Rectal smooth muscle tissue (tissue), 1 donor: ENCODE results near the gene TGFB3.
"Not testable (repeated sequence)": the region's sequence is repeated elsewhere in the genome, so short reads cannot be mapped to it uniquely, and the experiment has no call there.

ENCODE experiments used
- H3K27ac ChIP-seq: one replicate; pipeline ENCODE4 v1.7.0; 2013; ENCODE audit warnings: low read depth, low read length, inconsistent platforms
- H3K27me3 ChIP-seq: one replicate; pipeline ENCODE4 v1.7.0; 2013; ENCODE audit warnings: low read length; ENCODE audit not compliant: control insufficient read depth, insufficient read depth
- H3K36me3 ChIP-seq: one replicate; pipeline ENCODE4 v1.7.0; 2013; ENCODE audit warnings: low read length; ENCODE audit not compliant: control insufficient read depth, insufficient read depth
- H3K4me1 ChIP-seq: one replicate; pipeline ENCODE4 v1.7.0; 2013; ENCODE audit warnings: low read length; ENCODE audit not compliant: control insufficient read depth, insufficient read depth
- H3K4me3 ChIP-seq: one replicate; pipeline ENCODE4 v1.7.0; 2013; ENCODE audit warnings: low read length
- H3K9ac ChIP-seq: one replicate; pipeline ENCODE4 v1.7.0; 2013; ENCODE audit warnings: low read length

The TGFB3 gene

GRCh38 chr14:75934998-75935628 is 46.7 kb downstream of the TGFB3 start:
- Histone ChIP-seq H3K36me3 (no peaks in the 10 kb centered on the region), H3K4me1 (no peaks in the 10 kb centered on the region), H3K27ac (no peak overlapping the region), H3K4me3 (no peak overlapping the region), H3K9ac (no peak overlapping the region), H3K27me3 (no peaks in the 10 kb centered on the region)

- Histone ChIP-seq H3K27me3 (no peaks in the 10 kb centered on the region), H3K36me3 (no peaks in the 10 kb centered on the region), H3K27ac (no peak overlapping the region), H3K9ac (no peak overlapping the region), H3K4me1 (no peaks in the 10 kb centered on the region), H3K4me3 (no peak overlapping the region)
These were observed 48.0 kb downstream of the TGFB3 start for GRCh38 chr14:75933712-75934296.

DNA sequence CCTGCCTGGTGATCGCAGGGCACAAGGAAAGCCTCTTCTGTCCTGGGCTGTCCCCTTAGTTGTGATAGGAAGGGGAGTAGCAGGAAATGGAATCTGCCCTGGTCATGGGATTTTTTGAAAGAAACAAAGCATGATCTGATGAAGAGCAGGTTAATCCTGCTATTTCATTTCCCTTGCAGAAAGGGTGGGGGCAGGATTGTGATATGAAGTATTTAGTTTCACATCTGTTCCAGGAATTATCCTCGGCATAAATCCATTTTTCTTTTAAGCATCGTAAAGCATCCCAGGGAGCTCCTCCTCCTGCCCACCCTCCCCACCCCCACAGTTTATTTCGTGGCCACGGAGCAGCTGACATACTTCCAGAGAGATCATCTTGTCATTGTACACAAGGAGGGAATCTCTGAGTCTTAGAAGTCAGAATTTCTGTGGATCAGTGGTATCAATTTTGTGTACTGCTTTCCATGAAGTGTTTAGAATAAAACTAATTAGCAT is 53.1 kb downstream of the TGFB3 start:
- H3K4me3 ChIP-seq, result no peak overlapping the region
- no peak overlapping the region for H3K27ac ChIP-seq
- H3K36me3 ChIP-seq, result no peaks in the 10 kb centered on the region
- no peaks in the 10 kb centered on the region for H3K4me1 ChIP-seq
- no peaks in the 10 kb centered on the region for H3K27me3 ChIP-seq
- H3K9ac ChIP-seq, result no peak overlapping the region

DNA sequence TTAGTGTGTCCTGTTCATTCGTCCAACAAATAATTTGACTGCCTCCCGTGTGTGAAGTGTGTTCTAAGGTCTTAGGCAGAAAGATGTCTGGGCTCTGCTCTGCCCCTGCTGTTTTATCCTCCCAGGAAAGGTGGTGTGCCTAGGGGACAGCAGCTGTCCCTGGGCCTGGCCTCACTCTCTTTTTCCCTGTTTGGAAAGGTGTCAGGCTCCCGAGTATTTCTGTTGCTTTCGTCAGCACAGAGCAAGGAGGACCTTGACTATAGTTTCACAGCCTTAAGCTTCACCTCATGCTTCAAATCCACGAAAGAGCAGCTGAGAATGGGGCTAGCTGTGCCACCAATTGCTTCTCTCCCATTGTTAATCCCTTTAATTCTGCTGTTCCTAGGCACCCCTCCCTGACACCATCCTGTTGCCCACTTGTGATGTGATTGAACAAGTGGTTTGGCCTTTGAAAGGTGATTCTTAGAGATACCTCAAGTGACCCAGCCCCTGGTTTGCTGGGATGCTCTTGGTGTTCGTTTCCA is 54.2 kb downstream of the TGFB3 start:
- Histone ChIP-seq H3K27ac (no peak overlapping the region), H3K27me3 (no peaks in the 10 kb centered on the region), H3K4me1 (no peaks in the 10 kb centered on the region), H3K4me3 (no peak overlapping the region), H3K9ac (no peak overlapping the region), H3K36me3 (no peaks in the 10 kb centered on the region)

DNA sequence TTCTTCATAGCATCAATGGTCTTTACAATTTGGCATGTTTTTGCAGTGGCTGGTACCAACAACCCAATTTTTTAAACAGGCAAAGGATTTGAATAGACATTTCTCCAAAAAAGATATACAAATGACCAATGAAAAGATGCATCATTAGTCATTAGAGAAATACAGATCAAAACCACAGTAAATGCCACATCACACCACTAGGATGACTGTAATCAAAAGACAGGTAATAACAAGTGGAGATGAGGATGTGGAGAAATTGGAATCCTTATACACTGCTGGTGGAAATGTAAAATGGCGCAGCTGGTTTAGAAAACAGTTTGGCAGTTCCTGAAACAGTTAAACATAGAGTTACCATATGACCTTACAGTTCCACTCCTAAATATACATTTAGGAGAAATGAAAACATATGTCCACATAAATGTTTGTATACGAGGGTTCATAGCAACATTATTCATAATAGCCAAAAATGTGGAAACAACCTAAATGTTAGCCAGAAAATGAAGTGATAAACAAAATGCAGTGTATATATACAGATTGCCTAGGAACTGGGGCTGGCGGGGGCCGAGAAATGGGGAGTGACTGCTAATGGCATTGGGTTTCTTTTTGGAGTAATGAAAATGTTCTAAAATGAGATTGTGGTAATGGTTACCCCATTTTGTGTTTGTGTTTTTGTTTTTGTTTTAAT is 55.2 kb downstream of the TGFB3 start:
- no peaks in the 10 kb centered on the region for H3K27me3 ChIP-seq
- H3K36me3 ChIP-seq, result no peaks in the 10 kb centered on the region
- H3K4me3 ChIP-seq, result no peak overlapping the region
- H3K27ac ChIP-seq, result no peak overlapping the region
- H3K9ac ChIP-seq, result no peak overlapping the region
- H3K4me1 ChIP-seq, result no peaks in the 10 kb centered on the region

DNA sequence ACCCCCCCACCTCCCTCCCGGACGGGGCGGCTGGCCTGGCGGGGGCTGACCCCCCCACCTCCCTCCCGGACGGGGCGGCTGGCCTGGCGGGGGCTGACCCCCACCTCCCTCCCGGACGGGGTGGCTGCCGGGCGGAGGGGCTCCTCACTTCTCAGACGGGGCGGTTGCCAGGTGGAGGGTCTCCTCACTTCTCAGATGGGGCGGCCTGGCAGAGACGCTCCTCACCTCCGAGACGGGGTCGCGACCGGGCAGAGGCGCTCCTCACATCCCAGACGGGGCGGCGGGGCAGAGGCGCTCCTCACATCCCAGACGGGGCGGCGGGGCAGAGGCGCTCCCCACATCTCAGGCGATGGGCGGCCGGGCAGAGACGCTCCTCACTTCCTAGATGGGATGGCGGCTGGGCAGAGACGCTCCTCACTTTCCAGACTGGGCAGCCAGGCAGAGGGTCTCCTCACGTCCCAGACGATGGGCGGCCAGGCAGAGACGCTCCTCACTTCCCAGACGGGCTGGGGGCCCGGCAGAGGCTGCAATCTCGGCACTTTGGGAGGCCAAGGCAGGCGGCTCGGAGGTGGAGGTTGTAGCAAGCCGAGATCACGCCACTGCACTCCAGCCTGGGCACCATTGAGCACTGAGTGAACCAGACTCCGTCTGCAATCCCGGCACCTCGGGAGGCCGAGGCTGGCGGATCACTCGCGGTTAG is 56.5 kb downstream of the TGFB3 start:
- H3K4me1 ChIP-seq, H3K9ac ChIP-seq, H3K4me3 ChIP-seq, H3K27ac ChIP-seq, H3K36me3 ChIP-seq, H3K27me3 ChIP-seq: not testable (repeated sequence)

DNA sequence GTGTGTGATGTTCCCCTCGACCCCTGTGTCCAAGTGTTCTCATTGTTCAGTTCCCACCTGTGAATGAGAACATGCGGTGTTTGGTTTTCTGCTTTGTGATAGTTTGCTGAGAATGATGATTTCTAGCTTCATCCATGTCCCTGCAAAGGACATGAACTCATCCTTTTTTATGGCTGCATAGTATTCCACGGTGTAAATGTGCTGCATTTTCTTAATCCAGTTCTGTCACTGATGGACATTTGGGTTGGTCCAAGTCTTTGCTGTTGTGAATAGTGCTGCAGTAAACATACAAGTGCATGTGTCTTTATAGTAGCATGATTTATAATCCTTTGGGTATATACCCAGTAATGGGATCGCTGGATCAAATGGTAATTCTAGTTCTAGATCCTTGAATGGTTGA is 61.4 kb downstream of the TGFB3 start:
- not testable (repeated sequence) for H3K4me1 ChIP-seq, H3K36me3 ChIP-seq, H3K27ac ChIP-seq, H3K4me3 ChIP-seq, H3K27me3 ChIP-seq, H3K9ac ChIP-seq

DNA sequence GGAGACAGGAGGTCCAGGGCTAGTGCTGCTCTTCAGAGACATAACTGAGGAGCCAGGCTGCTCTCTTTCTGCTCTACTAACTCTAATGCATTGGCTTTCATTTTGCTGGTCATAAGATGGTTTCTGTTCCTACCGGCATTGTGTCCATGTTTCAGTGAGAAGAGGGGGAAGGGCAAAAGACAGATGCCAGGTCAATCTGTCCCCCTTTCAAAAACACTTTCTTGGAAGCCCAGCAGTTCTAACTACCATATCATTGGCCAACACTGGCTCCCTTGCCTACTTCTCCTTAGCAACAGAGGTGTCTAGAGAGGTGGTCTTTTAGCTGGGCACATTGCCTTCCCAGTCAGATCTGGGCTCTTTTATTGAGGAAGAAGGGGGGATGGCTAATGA is 63.9 kb downstream of the TGFB3 start:
- no peak overlapping the region for H3K4me3 ChIP-seq
- no peak overlapping the region for H3K27ac ChIP-seq
- H3K27me3 ChIP-seq, result no peaks in the 10 kb centered on the region
- H3K4me1 ChIP-seq, result no peaks in the 10 kb centered on the region
- no peak overlapping the region for H3K9ac ChIP-seq
- H3K36me3 ChIP-seq, result no peaks in the 10 kb centered on the region

- Histone ChIP-seq H3K27ac (no peak overlapping the region), H3K4me3 (no peak overlapping the region), H3K4me1 (no peaks in the 10 kb centered on the region), H3K36me3 (no peaks in the 10 kb centered on the region), H3K27me3 (no peaks in the 10 kb centered on the region), H3K9ac (no peak overlapping the region)
These were observed 64.4 kb downstream of the TGFB3 start for GRCh38 chr14:75917322-75917945.

DNA sequence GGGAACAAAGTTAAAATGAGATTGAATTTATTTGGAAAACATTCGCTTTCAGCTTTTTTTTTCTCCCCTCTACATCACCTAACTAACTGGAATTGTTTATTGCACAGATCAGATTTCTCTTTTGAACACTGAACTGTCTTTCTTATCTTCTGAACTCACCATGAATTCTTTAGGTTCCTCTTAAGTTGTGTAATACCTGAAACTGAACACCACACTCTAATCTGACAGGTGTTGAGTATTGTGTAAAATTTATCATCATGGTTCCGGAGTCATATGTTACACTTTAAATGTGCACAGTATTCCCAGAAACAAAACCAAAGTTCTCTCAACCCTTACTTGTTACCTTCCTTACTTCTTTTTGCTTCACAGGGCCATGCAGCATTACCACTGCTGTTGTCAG is 66.8 kb downstream of the TGFB3 start:
- Histone ChIP-seq H3K9ac (no peak overlapping the region), H3K4me3 (no peak overlapping the region), H3K4me1 (no peaks in the 10 kb centered on the region), H3K27me3 (no peaks in the 10 kb centered on the region), H3K27ac (no peak overlapping the region), H3K36me3 (no peaks in the 10 kb centered on the region)

DNA sequence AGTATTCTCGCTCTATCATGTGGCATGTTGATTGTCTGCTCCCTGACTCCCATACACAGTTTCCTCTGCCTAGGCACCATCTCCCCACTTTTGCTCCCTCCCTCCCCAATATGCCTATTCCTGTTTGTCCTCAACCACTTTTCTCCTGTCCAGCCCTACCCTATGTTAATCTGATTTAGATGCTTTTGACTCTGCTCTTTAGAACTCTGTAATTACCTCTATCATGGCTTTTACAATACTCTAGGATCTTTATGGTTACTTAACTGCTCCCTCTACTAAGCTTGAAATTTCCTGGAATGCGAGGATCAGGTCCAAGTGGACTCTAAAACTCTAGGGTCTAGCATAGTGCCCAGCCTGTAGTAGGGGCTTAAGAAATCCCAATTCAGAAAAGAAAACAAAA is 68.6 kb downstream of the TGFB3 start:
- no peaks in the 10 kb centered on the region for H3K36me3 ChIP-seq
- H3K4me3 ChIP-seq, result no peak overlapping the region
- H3K4me1 ChIP-seq, result no peaks in the 10 kb centered on the region
- no peak overlapping the region for H3K27ac ChIP-seq
- no peaks in the 10 kb centered on the region for H3K27me3 ChIP-seq
- no peak overlapping the region for H3K9ac ChIP-seq

- Histone ChIP-seq H3K36me3 (peaks cover 2% of the 10 kb centered on the region), H3K27ac (no peak overlapping the region), H3K4me3 (no peak overlapping the region), H3K9ac (no peak overlapping the region), H3K27me3 (no peaks in the 10 kb centered on the region), H3K4me1 (no peaks in the 10 kb centered on the region)
These were observed 69.9 kb downstream of the TGFB3 start for GRCh38 chr14:75911883-75912282.
